ENCODE measurements around the gene VPS13D.

VPS13D gene

GRCh38 chr1:12339811-12340543 lies 110.1 kb downstream of the VPS13D start:
- DNase-seq (ENCODE audit: low read depth) = no peak

GRCh38 chr1:12340544-12340930 lies 110.7 kb downstream of the VPS13D start:
- no peak for DNase-seq (ENCODE audit: low read depth)

GRCh38 chr1:12341667-12342066 lies 111.8 kb downstream of the VPS13D start:
- no peak for DNase-seq (ENCODE audit: low read depth)

GRCh38 chr1:12342401-12343003 lies 112.7 kb downstream of the VPS13D start:
- DNase-seq (ENCODE audit: low read depth) = no peak

- no peak for DNase-seq (ENCODE audit: low read depth)
Observed at GRCh38 chr1:12343823-12344487, 114.1 kb downstream of the VPS13D start.

- no peak for DNase-seq (ENCODE audit: low read depth)
Observed at GRCh38 chr1:12344596-12345349, 114.9 kb downstream of the VPS13D start.

- DNase-seq (ENCODE audit: low read depth) = no peak
Observed at GRCh38 chr1:12345350-12346217, 115.8 kb downstream of the VPS13D start.

GRCh38 chr1:12346483-12347151 lies 116.8 kb downstream of the VPS13D start:
- DNase-seq (ENCODE audit: low read depth) = no peak

GRCh38 chr1:12348113-12348512 lies 118.3 kb downstream of the VPS13D start:
- DNase-seq (ENCODE audit: low read depth) = no peak

- DNase-seq (ENCODE audit: low read depth) = no peak
Observed at GRCh38 chr1:12353981-12354380, 124.2 kb downstream of the VPS13D start.

GRCh38 chr1:12356004-12356890 lies 126.4 kb downstream of the VPS13D start:
- DNase-seq (ENCODE audit: low read depth) = no peak

GRCh38 chr1:12358499-12358898 lies 128.7 kb downstream of the VPS13D start:
- DNase-seq (ENCODE audit: low read depth) = no peak

- no peak for DNase-seq (ENCODE audit: low read depth)
Observed at GRCh38 chr1:12359359-12360133, 129.7 kb downstream of the VPS13D start.

GRCh38 chr1:12368646-12369045 lies 138.8 kb downstream of the VPS13D start:
- DNase-seq (ENCODE audit: low read depth) = no peak

GRCh38 chr1:12369258-12369657 lies 139.4 kb downstream of the VPS13D start:
- no peak for DNase-seq (ENCODE audit: low read depth)

GRCh38 chr1:12370333-12370975 lies 140.6 kb downstream of the VPS13D start:
- no peak for DNase-seq (ENCODE audit: low read depth)

- no peak for DNase-seq (ENCODE audit: low read depth)
Observed at GRCh38 chr1:12371053-12371452, 141.2 kb downstream of the VPS13D start.

- DNase-seq (ENCODE audit: low read depth) = no peak
Observed at GRCh38 chr1:12372180-12372579, 142.3 kb downstream of the VPS13D start.

GRCh38 chr1:12372761-12373160 lies 142.9 kb downstream of the VPS13D start:
- no peak for DNase-seq (ENCODE audit: low read depth)
